B cell (primary cell): ENCODE measurements around the gene B3GNT9. TPM values are rescaled to one million over a fixed set of nuclear protein-coding genes. Genes with fewer than 3 reads are reported as not detected.

ENCODE experiments used
- ATAC-seq: fragments of 200-7000 bp; cut with Tn5 transposase; one replicate; pipeline ENCODE4 v1.10.0; 2021; ENCODE audit warnings: low read depth, mild to moderate bottlenecking, moderate number of reproducible peaks, moderate library complexity
- CTCF ChIA-PET: fragments of 350-600 bp; sonication (Branson Sonifier 250); formaldehyde crosslinking; loops from one replicate; lab custom pipeline; 2021; ENCODE audit warnings: antibody characterized with exemption, inconsistent platforms; lab: Charles Lee
- POLR2A ChIA-PET: fragments of 350-600 bp; sonication (Branson Sonifier 250); formaldehyde crosslinking; loops from one replicate; lab custom pipeline; 2021; ENCODE audit warnings: antibody characterized with exemption; lab: Charles Lee
- DNase-seq: peaks from one replicate; pipeline ENCODE4 v3.0.0; 2013
- H2AFZ ChIP-seq: 2 replicates; pipeline ENCODE4 v1.6.1; 2012; ENCODE audit warnings: mild to moderate bottlenecking, low read depth, low read length; ENCODE audit not compliant: insufficient read depth, poor library complexity, severe bottlenecking
- H3K27ac ChIP-seq, 2 donors: 1 replicate in 1 of 2; 2 replicates in 1 of 2; pipeline ENCODE4 v1.5.1; 2012 to 2013; ENCODE audit warnings: low read length in 2 of 2, mild to moderate bottlenecking in 2 of 2, moderate library complexity in 1 of 2
- H3K27me3 ChIP-seq, 4 experiments: fragments of 200-600 bp in 1 of 4; sonication (generic) in 1 of 4; replicated peaks in 1 of 4; 1 replicate in 2 of 4; 2 replicates in 2 of 4; pipeline versions ENCODE4 v1.6.1 to v1.7.0; 2013 to 2016; ENCODE audit warnings: low read length in 3 of 4, mild to moderate bottlenecking in 2 of 4, mixed read lengths in 1 of 4, moderate library complexity in 1 of 4; ENCODE audit not compliant: insufficient read depth in 4 of 4, control insufficient read depth in 3 of 4; ENCODE audit errors: control extremely low read depth in 1 of 4
- H3K36me3 ChIP-seq, 2 experiments: replicated peaks in 1 of 2; 1 replicate in 1 of 2; 2 replicates in 1 of 2; pipeline versions ENCODE4 v1.6.1 to v1.7.1; 2013; ENCODE audit warnings: low read length in 1 of 2; ENCODE audit not compliant: insufficient read depth in 2 of 2, control insufficient read depth in 1 of 2; ENCODE audit errors: control extremely low read depth in 1 of 2, extremely low read depth in 1 of 2
- H3K4me1 ChIP-seq, 2 donors: fragments of 200-600 bp in 1 of 2; sonication (generic) in 1 of 2; 1 replicate in 1 of 2; 2 replicates in 1 of 2; pipeline versions ENCODE4 v1.5.1 to v1.6.1; 2013 to 2017; ENCODE audit warnings: low read length in 2 of 2; ENCODE audit not compliant: control insufficient read depth in 2 of 2, insufficient read depth in 2 of 2
- H3K4me2 ChIP-seq: replicated peaks from 2 replicates; pipeline ENCODE3; 2012; ENCODE audit warnings: mild to moderate bottlenecking, low read depth, low read length; ENCODE audit not compliant: poor library complexity, severe bottlenecking
- H3K4me3 ChIP-seq, 5 experiments: fragments of 200-600 bp in 1 of 5; sonication (generic) in 1 of 5; 1 replicate in 3 of 5; 2 replicates in 2 of 5; pipeline versions ENCODE4 v1.5.1 to v1.7.0; 2011 to 2016; ENCODE audit warnings: low read length in 4 of 5, mild to moderate bottlenecking in 4 of 5, low read depth in 2 of 5, control low read depth in 1 of 5, moderate library complexity in 1 of 5; ENCODE audit not compliant: insufficient read depth in 1 of 5; ENCODE audit errors: control extremely low read depth in 1 of 5, extremely low read depth in 1 of 5
- H3K79me2 ChIP-seq: fragments of 200-600 bp; sonication (generic); one replicate; pipeline ENCODE4 v1.6.0; 2016; ENCODE audit warnings: low read length; ENCODE audit not compliant: control insufficient read depth, insufficient read depth
- H3K9ac ChIP-seq: fragments of 200-600 bp; sonication (generic); 2 replicates; pipeline ENCODE4 v1.6.1; 2017; ENCODE audit warnings: mild to moderate bottlenecking, low read length, moderate library complexity
- H3K9me3 ChIP-seq, 3 donors: one replicate each; pipeline versions ENCODE4 v1.6.1 to v1.7.1; 2013; ENCODE audit warnings: low read length in 2 of 3; ENCODE audit not compliant: control insufficient read depth in 2 of 3, insufficient read depth in 1 of 3; ENCODE audit errors: control extremely low read depth in 1 of 3
- H4K20me1 ChIP-seq: 2 replicates; pipeline ENCODE4 v1.6.0; 2012; ENCODE audit warnings: mild to moderate bottlenecking, low read length; ENCODE audit not compliant: insufficient read depth, control insufficient read depth, poor library complexity, severe bottlenecking
- H3K27ac Mint-ChIP-seq: one replicate; pipeline ENCODE4 v1.8.0; 2021; ENCODE audit warnings: mixed read lengths
- H3K27me3 Mint-ChIP-seq: one replicate; pipeline ENCODE4 v1.8.0; 2021; ENCODE audit warnings: mixed read lengths
- H3K4me1 Mint-ChIP-seq: one replicate; pipeline ENCODE4 v1.8.0; 2021; ENCODE audit warnings: mixed read lengths
- H3K4me3 Mint-ChIP-seq: one replicate; pipeline ENCODE4 v1.8.0; 2021; ENCODE audit warnings: mixed read lengths
- H3K9me3 Mint-ChIP-seq: one replicate; pipeline ENCODE4 v1.8.0; 2022; ENCODE audit warnings: mixed read lengths; ENCODE audit not compliant: insufficient read depth
- EZH2 ChIP-seq: IDR thresholded peaks from 2 replicates; pipeline ENCODE4 v1.6.1; 2012; ENCODE audit warnings: borderline replicate concordance, low read depth, mild to moderate bottlenecking, moderate library complexity, low read length; ENCODE audit not compliant: insufficient read depth, poor library complexity, severe bottlenecking
- WGBS: methylation state at CpG from one replicate; pipeline ENCODE4 v1.1.5; 2013; ENCODE audit warnings: missing lambda C conversion rate; ENCODE audit not compliant: insufficient coverage; 5-methylcytosine and 5-hydroxymethylcytosine counted together
- intact Hi-C: fragments of 100-400 bp; cut with micrococcal nuclease; formaldehyde crosslinking; loops from one replicate; pipeline ENCODE4 v1.10.0; 2022
- polyA plus RNA-seq: library from polyadenylated mRNA; depleted of rRNA; stranded (reverse); fragments of >200 nt; gene quantifications from 2 replicates; pipeline ENCODE4 v1.2.3, GENCODE V29; 2012
- total RNA-seq, 2 donors: library from RNA; stranded (reverse); fragments of 120-200 nt in 1 of 2; gene quantifications; 1 replicate in 1 of 2; 2 replicates in 1 of 2; pipeline versions ENCODE4 v1.2.3 to v1.2.4, GENCODE V29; 2013 to 2022
- TF ChIP-seq, protein P1 (sequence below): fragments of 200-600 bp; IDR thresholded peaks from one replicate; pipeline ENCODE4 v1.8.0; 2022; ENCODE audit warnings: antibody characterized with exemption, mild to moderate bottlenecking

The B3GNT9 gene
- total and polyA plus RNA-seq, 2 donors (not counting 1 experiment from before 2014, with no cell fraction given): 1.6 to 2.5 TPM

DNA sequence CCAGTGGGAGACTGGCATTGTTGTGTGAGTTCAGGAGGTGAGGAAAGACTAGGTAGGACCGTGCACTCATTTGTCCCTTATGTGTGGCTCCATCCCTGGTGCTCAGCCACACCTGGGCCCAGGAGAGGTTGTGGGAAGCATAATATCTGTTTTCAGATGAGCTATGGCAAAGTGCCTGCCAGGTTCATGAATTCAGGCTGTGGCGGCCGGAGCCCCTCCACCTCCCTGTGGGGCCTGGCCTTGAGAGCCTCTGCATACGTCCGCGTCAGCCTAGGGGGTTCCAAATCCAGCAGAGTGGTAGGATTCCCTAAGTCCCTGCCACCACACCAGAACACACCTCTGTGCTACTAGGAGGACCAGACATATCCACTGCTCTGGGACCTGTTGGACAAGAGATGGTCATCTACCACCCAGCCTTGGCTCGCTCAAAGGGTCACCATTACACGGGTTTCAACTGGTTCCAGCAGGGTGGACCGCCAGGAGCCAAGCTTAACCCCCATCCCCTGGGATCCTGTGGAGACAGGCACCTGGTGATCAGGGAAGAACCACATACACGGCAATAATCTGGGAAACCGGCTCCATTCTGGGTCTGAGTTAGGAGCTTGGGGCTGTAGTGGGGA lies 2.0 kb downstream of the B3GNT9 start:
- POLR2A ChIA-PET: no interaction called here

DNA sequence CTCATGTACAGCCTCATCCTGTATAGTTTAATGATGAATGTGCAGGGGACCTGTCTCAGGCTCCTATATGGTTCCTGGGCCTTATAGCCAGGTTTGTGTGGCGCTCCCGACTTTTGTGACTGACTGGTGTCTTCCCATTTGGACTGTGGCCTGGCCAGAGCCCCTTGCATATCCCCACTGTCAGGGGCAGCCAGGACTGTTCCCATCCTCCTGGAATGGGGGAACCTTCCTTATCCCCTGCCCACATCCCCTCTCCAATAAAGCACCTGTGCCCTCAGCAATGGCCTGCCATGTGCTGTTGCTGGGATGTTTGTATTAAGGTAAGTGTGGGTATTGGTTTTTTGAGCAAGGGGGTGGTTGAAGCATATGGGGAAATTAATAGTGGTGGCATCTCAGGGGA lies 2.6 kb downstream of the B3GNT9 start:
- Mint-ChIP-seq H3K9me3 (no peaks in the 10 kb centered on the region), H3K27ac (no peak overlapping the region), H3K27me3 (peaks cover 20% of the 10 kb centered on the region), H3K4me1 (peaks cover 14% of the 10 kb centered on the region), H3K4me3 (no peak overlapping the region)
- H3K4me2 ChIP-seq: no peak overlapping the region
- POLR2A ChIA-PET: no interaction called here
- 90% methylated on average over 2 of the region's 2 CpGs for WGBS
- peaks cover 10 to 14% of the 10 kb centered on the region in 2 donors for H3K4me1 ChIP-seq
- TF ChIP-seq, protein P1, sequence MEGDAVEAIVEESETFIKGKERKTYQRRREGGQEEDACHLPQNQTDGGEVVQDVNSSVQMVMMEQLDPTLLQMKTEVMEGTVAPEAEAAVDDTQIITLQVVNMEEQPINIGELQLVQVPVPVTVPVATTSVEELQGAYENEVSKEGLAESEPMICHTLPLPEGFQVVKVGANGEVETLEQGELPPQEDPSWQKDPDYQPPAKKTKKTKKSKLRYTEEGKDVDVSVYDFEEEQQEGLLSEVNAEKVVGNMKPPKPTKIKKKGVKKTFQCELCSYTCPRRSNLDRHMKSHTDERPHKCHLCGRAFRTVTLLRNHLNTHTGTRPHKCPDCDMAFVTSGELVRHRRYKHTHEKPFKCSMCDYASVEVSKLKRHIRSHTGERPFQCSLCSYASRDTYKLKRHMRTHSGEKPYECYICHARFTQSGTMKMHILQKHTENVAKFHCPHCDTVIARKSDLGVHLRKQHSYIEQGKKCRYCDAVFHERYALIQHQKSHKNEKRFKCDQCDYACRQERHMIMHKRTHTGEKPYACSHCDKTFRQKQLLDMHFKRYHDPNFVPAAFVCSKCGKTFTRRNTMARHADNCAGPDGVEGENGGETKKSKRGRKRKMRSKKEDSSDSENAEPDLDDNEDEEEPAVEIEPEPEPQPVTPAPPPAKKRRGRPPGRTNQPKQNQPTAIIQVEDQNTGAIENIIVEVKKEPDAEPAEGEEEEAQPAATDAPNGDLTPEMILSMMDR: no peak
- no peak for TF ChIP-seq EZH2
- no peak overlapping the region for H3K4me3 ChIP-seq
- H3K36me3 ChIP-seq: peaks cover 0 to 49% of the 10 kb centered on the region in 2 experiments
- H3K9me3 ChIP-seq: peaks cover 0 to 19% (median 0%) of the 10 kb centered on the region in 3 donors
- H3K79me2 ChIP-seq: no peaks in the 10 kb centered on the region
- H4K20me1 ChIP-seq: no peaks in the 10 kb centered on the region
- intact Hi-C loops: no loop called here
- H3K27ac ChIP-seq: no peak overlapping the region
- CTCF ChIA-PET: no interaction called here
- no peak for DNase-seq
- H3K27me3 ChIP-seq: peaks cover 0 to 28% (median 10%) of the 10 kb centered on the region in 4 experiments
- H3K9ac ChIP-seq: no peak overlapping the region
- ATAC-seq: no peak
- H2AFZ ChIP-seq: no peak overlapping the region

More for the DNA sequence above, 2.0 kb downstream of the B3GNT9 start:
- Histone ChIP-seq H3K27me3 (peaks cover 0 to 28% (median 10%) of the 10 kb centered on the region in 4 experiments), H3K79me2 (no peaks in the 10 kb centered on the region), H3K36me3 (peaks cover 0 to 46% of the 10 kb centered on the region in 2 experiments), H3K27ac (no peak overlapping the region), H4K20me1 (peaks cover under 1% of the 10 kb centered on the region), H3K4me1 (peaks cover 10 to 14% of the 10 kb centered on the region in 2 donors), H3K9me3 (peaks cover 0 to 19% (median 0%) of the 10 kb centered on the region in 3 donors), H3K4me3 (no peak overlapping the region), H3K9ac (no peak overlapping the region), H3K4me2 (no peak overlapping the region), H2AFZ (no peak overlapping the region)
- WGBS: 99% methylated on average over 11 of the region's 11 CpGs
- no peak overlapping the region for H3K4me3 Mint-ChIP-seq
- ATAC-seq (no peak), DNase-seq (no peak)
- H3K27me3 Mint-ChIP-seq: peaks cover 20% of the 10 kb centered on the region
- intact Hi-C loops: no loop called here
- no peaks in the 10 kb centered on the region for H3K9me3 Mint-ChIP-seq
- TF ChIP-seq EZH2: no peak
- TF ChIP-seq, protein P1: no peak
- CTCF ChIA-PET: interaction anchor here (0.6 to 1.2 kb wide), 3 partner anchors 9 to 30 kb away, joined by 3 read pairs; no protein-coding TSS in a partner anchor
- peaks cover 16% of the 10 kb centered on the region for H3K4me1 Mint-ChIP-seq
- H3K27ac Mint-ChIP-seq: no peak overlapping the region
